ENCODE data around the gene DUSP22. TPM values are rescaled to one million over a fixed set of nuclear protein-coding genes. Genes with fewer than 3 reads are reported as not detected.

DUSP22 gene
- polyA plus RNA-seq, 1 donor = 25.1 TPM

- no CpG with 5 or more reads among the region's 9 CpGs for WGBS (ENCODE audit: insufficient coverage, low lambda C conversion rate)
- no peaks in the 10 kb centered on the region for H3K36me3 ChIP-seq (ENCODE audit: control insufficient read depth, insufficient read depth, low read length)
- DNase-seq = no peak
- H3K27ac ChIP-seq (ENCODE audit: low read length) = no peak overlapping the region
- H3K4me3 ChIP-seq (ENCODE audit: low read length) = no peak overlapping the region
- H3K9me3 ChIP-seq (ENCODE audit: control insufficient read depth, low read depth, low read length) = peaks cover 8% of the 10 kb centered on the region
- peaks cover 18% of the 10 kb centered on the region for H3K4me1 ChIP-seq (ENCODE audit: control insufficient read depth, insufficient read depth, low read length)
- no peaks in the 10 kb centered on the region for H3K27me3 ChIP-seq (ENCODE audit: control insufficient read depth, insufficient read depth, low read length)
Measured at GRCh38 chr6:303263-303662, 11.0 kb downstream of the DUSP22 start.

DNA sequence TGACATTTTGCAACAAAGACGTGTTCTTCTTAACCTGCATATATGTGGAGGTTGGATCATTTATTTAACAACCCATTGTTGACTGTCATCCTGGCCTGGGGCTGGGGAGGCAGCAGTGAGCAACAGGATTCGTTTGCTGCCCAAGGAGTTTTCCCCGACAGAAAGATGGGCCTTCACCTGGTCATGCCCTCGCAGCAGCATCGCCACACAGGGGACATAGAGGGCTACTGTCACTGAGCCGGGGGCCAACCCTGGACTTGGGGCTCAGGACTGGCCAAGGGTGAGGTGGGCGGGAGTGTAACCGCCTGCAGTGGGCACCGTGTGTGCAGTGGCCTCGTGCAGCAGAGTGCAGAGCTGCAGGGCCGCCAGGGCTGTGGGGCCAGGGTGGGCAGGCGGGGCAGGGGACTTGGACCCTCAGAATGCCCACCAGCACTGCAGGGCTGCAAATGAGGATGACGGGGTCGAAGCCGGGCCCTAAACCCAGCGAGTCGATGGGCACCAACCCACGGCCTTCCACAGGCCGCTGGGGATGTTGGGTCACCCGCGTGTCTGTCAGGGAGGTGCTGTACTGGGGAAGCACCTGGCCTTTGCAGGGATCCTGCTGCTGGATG is 11.8 kb downstream of the DUSP22 start:
- Histone ChIP-seq H3K27me3 (ENCODE audit: control insufficient read depth, insufficient read depth, low read length) (no peaks in the 10 kb centered on the region), H3K9me3 (ENCODE audit: control insufficient read depth, low read depth, low read length) (peaks cover 8% of the 10 kb centered on the region), H3K36me3 (ENCODE audit: control insufficient read depth, insufficient read depth, low read length) (no peaks in the 10 kb centered on the region), H3K27ac (ENCODE audit: low read length) (no peak overlapping the region), H3K4me1 (ENCODE audit: control insufficient read depth, insufficient read depth, low read length) (peaks cover 18% of the 10 kb centered on the region), H3K4me3 (ENCODE audit: low read length) (no peak overlapping the region)
- no peak for DNase-seq
- no CpG with 5 or more reads among the region's 21 CpGs for whole genome bisulfite sequencing (ENCODE audit: insufficient coverage, low lambda C conversion rate)

- 86% methylated on average over 2 of the region's 8 CpGs for WGBS (ENCODE audit: insufficient coverage, low lambda C conversion rate)
- H3K4me3 ChIP-seq (ENCODE audit: low read length) = no peak overlapping the region
- no peak overlapping the region for H3K27ac ChIP-seq (ENCODE audit: low read length)
- peaks cover 18% of the 10 kb centered on the region for H3K4me1 ChIP-seq (ENCODE audit: control insufficient read depth, insufficient read depth, low read length)
- H3K9me3 ChIP-seq (ENCODE audit: control insufficient read depth, low read depth, low read length) = peaks cover 5% of the 10 kb centered on the region
- H3K36me3 ChIP-seq (ENCODE audit: control insufficient read depth, insufficient read depth, low read length) = no peaks in the 10 kb centered on the region
- no peaks in the 10 kb centered on the region for H3K27me3 ChIP-seq (ENCODE audit: control insufficient read depth, insufficient read depth, low read length)
- no peak for DNase-seq
Measured at GRCh38 chr6:304833-305370, 12.6 kb downstream of the DUSP22 start.

GRCh38 chr6:305371-306206 is 13.3 kb downstream of the DUSP22 start:
- H3K27me3 ChIP-seq (ENCODE audit: control insufficient read depth, insufficient read depth, low read length) = no peaks in the 10 kb centered on the region
- peaks cover 5% of the 10 kb centered on the region for H3K9me3 ChIP-seq (ENCODE audit: control insufficient read depth, low read depth, low read length)
- H3K27ac ChIP-seq (ENCODE audit: low read length) = no peak overlapping the region
- no peak overlapping the region for H3K4me3 ChIP-seq (ENCODE audit: low read length)
- peaks cover 18% of the 10 kb centered on the region for H3K4me1 ChIP-seq (ENCODE audit: control insufficient read depth, insufficient read depth, low read length)
- H3K36me3 ChIP-seq (ENCODE audit: control insufficient read depth, insufficient read depth, low read length) = no peaks in the 10 kb centered on the region
- peak in 1 of 2 donors; percentile 68 for DNase-seq
- 25% methylated on average over 1 of the region's 5 CpGs for WGBS (ENCODE audit: insufficient coverage, low lambda C conversion rate)

DNA sequence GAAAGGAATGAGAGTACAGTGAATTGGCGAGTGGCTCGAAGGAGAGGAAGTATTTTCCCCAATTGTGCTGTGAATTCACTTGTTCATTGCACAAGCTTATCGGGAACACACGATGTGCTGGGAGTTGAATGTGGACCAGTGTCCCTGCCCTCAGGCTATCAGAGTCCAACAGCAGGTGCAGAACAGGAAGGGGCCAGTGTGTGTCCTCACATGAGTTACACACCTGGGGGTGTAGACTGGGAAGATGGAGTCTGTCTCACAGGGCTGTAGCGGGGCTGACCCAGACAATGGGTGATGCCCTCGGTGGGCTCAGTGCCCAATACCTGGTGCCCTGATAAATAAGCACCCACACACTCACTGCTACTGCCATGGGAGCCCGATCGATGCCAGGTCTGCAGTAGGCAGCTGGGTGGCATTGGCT is 14.4 kb downstream of the DUSP22 start:
- Histone ChIP-seq H3K4me1 (ENCODE audit: control insufficient read depth, insufficient read depth, low read length) (peaks cover 18% of the 10 kb centered on the region), H3K27ac (ENCODE audit: low read length) (no peak overlapping the region), H3K4me3 (ENCODE audit: low read length) (no peak overlapping the region), H3K27me3 (ENCODE audit: control insufficient read depth, insufficient read depth, low read length) (no peaks in the 10 kb centered on the region), H3K9me3 (ENCODE audit: control insufficient read depth, low read depth, low read length) (peaks cover 5% of the 10 kb centered on the region), H3K36me3 (ENCODE audit: control insufficient read depth, insufficient read depth, low read length) (no peaks in the 10 kb centered on the region)
- DNase-seq = peak in 1 of 2 donors; percentile 68
- no CpG with 5 or more reads among the region's 8 CpGs for WGBS (ENCODE audit: insufficient coverage, low lambda C conversion rate)

DNA sequence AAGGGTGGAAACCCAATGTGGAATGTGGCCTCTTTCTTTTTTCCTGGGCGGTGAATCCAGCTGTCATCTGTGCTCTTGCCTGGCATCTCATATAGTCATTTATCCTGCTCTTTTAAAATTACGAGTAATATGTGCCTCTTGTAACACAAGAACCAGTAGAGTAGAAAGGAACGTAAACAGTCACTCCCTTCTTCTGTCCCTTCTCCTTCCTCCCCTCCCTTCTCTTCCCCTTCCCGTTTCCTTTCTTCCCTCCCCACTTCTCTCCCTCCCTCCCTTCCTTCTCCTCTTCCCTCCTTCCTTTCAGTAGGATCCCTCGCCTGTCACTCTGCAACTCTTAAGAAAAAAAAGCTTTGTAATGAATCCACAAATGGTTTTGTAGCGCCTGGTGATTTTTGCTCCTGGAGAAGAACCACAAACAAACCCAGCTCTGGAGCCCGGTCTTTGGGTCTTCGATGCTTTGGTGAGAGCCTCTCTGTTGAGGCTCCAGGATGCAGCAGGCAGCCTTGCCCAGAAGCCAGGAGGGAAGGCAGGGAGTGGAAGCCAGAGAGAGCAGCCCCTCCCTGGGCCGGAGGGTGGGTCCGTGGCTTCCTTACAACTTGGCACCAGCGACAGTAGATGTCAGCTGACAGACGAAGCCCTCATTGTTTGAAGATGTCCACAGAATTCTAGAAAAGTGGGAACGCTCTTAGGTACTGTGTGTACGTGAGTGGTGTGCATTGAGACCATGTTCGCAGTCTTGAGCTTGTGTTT is 15.0 kb downstream of the DUSP22 start:
- Histone ChIP-seq H3K9me3 (ENCODE audit: control insufficient read depth, low read depth, low read length) (peaks cover 5% of the 10 kb centered on the region), H3K4me3 (ENCODE audit: low read length) (no peak overlapping the region), H3K36me3 (ENCODE audit: control insufficient read depth, insufficient read depth, low read length) (peaks cover 1% of the 10 kb centered on the region), H3K4me1 (ENCODE audit: control insufficient read depth, insufficient read depth, low read length) (peaks cover 18% of the 10 kb centered on the region), H3K27ac (ENCODE audit: low read length) (no peak overlapping the region), H3K27me3 (ENCODE audit: control insufficient read depth, insufficient read depth, low read length) (no peaks in the 10 kb centered on the region)
- WGBS (ENCODE audit: insufficient coverage, low lambda C conversion rate) = 88% methylated on average over 4 of the region's 15 CpGs
- no peak for DNase-seq

DNA sequence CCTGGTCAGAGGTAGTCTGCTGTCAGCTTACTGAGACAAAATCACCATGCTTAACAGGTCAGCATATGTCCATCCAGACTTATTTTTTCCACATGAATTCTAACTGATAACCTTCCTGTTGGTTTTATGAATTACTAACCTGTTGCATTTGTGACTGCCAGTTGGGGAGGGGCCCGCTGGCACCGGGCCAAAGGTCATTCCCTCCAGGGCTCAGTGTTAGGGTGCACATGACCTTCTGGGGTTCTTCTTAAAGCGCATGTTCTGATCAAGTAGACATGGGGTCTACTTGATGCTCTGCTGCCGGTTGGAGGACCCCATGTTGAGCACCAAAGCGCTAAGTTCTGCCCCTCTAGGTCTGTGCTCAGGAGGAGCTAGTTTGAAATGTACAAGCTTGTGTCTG is 15.6 kb downstream of the DUSP22 start:
- no CpG with 5 or more reads among the region's 5 CpGs for WGBS (ENCODE audit: insufficient coverage, low lambda C conversion rate)

DNA sequence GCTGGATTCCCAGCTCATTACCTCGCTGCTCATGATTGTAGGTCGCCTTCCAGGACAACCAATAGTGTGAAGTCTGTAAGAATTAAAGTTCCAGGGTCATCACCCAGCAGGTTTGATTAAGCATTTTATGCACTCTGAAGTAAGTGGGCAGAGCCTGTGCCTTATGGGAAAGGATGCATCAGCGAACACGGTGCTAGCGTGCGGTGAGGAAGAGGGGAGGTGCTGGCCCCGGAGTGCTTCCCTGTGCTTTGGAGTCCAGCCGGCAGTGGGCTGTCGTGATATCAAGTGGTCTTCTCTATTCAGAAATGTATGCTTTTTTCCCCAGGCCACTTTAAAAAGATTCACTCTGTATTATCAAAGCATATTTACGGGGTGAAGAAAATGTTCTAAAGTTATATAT is 16.0 kb downstream of the DUSP22 start:
- no peak for DNase-seq
- Histone ChIP-seq H3K4me1 (ENCODE audit: control insufficient read depth, insufficient read depth, low read length) (peaks cover 18% of the 10 kb centered on the region), H3K27ac (ENCODE audit: low read length) (no peak overlapping the region), H3K4me3 (ENCODE audit: low read length) (no peak overlapping the region), H3K9me3 (ENCODE audit: control insufficient read depth, low read depth, low read length) (peaks cover 5% of the 10 kb centered on the region), H3K36me3 (ENCODE audit: control insufficient read depth, insufficient read depth, low read length) (peaks cover 4% of the 10 kb centered on the region), H3K27me3 (ENCODE audit: control insufficient read depth, insufficient read depth, low read length) (no peaks in the 10 kb centered on the region)
- WGBS (ENCODE audit: insufficient coverage, low lambda C conversion rate) = 100% methylated on average over 1 of the region's 10 CpGs

More for the DNA sequence above, 15.6 kb downstream of the DUSP22 start:
- H3K27me3 ChIP-seq (ENCODE audit: control insufficient read depth, insufficient read depth, low read length) = no peaks in the 10 kb centered on the region
- peaks cover 4% of the 10 kb centered on the region for H3K36me3 ChIP-seq (ENCODE audit: control insufficient read depth, insufficient read depth, low read length)
- H3K9me3 ChIP-seq (ENCODE audit: control insufficient read depth, low read depth, low read length) = peaks cover 5% of the 10 kb centered on the region
- peak in 1 of 2 donors; percentile 22 for DNase-seq
- no peak overlapping the region for H3K27ac ChIP-seq (ENCODE audit: low read length)
- H3K4me1 ChIP-seq (ENCODE audit: control insufficient read depth, insufficient read depth, low read length) = peaks cover 18% of the 10 kb centered on the region
- no peak overlapping the region for H3K4me3 ChIP-seq (ENCODE audit: low read length)

DNA sequence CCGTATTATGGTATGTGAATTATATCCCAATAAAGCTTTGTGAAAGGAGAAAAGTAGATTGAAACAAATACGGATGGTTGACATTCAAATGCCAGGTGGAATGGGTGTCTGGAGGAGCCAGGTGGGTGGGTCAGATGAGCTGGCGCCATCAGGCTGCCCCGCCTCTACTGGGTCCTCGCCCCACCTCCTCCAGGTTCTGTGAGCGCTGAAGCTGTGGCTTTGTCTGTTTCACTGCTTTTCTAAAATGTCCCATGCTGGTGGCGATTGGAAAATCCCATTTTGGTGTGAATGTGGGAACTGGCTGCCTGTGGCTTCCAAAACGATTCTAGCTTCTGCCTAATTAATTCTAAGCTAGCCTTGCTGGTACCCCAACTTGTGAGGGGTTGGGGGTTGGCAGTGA is 16.5 kb downstream of the DUSP22 start:
- no peak overlapping the region for H3K27ac ChIP-seq (ENCODE audit: low read length)
- no peaks in the 10 kb centered on the region for H3K27me3 ChIP-seq (ENCODE audit: control insufficient read depth, insufficient read depth, low read length)
- H3K4me1 ChIP-seq (ENCODE audit: control insufficient read depth, insufficient read depth, low read length) = peaks cover 18% of the 10 kb centered on the region
- peaks cover 5% of the 10 kb centered on the region for H3K9me3 ChIP-seq (ENCODE audit: control insufficient read depth, low read depth, low read length)
- no peak for DNase-seq
- H3K4me3 ChIP-seq (ENCODE audit: low read length) = no peak overlapping the region
- peaks cover 4% of the 10 kb centered on the region for H3K36me3 ChIP-seq (ENCODE audit: control insufficient read depth, insufficient read depth, low read length)
- 83% methylated on average over 1 of the region's 8 CpGs for WGBS (ENCODE audit: insufficient coverage, low lambda C conversion rate)

DNA sequence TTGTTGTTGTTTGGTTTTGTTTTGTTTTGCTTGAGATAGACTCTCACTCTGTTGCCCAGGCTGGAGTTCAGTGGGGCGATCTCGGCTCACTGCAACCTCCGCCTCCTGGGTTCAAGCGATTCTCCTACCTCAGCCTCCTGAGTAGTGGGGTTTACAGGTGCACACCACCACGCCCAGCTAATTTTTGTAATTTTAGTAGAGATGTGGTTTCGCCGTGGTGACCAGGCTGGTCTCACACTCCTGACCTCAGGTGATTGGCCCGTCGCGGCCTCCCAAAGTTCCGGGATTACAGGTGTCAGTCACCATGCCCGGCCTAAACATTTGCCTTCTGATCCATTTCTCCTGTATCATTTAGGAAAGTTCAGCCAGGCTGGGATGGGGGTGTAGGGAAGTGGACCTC is 17.7 kb downstream of the DUSP22 start:
- WGBS (ENCODE audit: insufficient coverage, low lambda C conversion rate) = no CpG with 5 or more reads among the region's 12 CpGs
- Histone ChIP-seq H3K36me3 (ENCODE audit: control insufficient read depth, insufficient read depth, low read length) (peaks cover 4% of the 10 kb centered on the region), H3K4me1 (ENCODE audit: control insufficient read depth, insufficient read depth, low read length) (peaks cover 17% of the 10 kb centered on the region), H3K27me3 (ENCODE audit: control insufficient read depth, insufficient read depth, low read length) (no peaks in the 10 kb centered on the region), H3K27ac (ENCODE audit: low read length) (no peak overlapping the region), H3K9me3 (ENCODE audit: control insufficient read depth, low read depth, low read length) (no peaks in the 10 kb centered on the region), H3K4me3 (ENCODE audit: low read length) (no peak overlapping the region)
- no peak for DNase-seq
